Vagina (tissue), 2 donors: ENCODE measurements around the gene TP73. TPM values are rescaled to one million over a fixed set of nuclear protein-coding genes. Genes with fewer than 3 reads are reported as not detected.

Experiments used
- DNase-seq, 2 donors: peaks; one replicate each; pipeline ENCODE4 v3.0.0-alpha.2; 2017; ENCODE audit errors: extremely low spot score in 2 of 2
- H3K27ac ChIP-seq: fragments of 200-600 bp; sonication (generic); one replicate; pipeline ENCODE4 v1.5.1; 2019
- H3K27me3 ChIP-seq: fragments of 200-600 bp; sonication (generic); one replicate; pipeline ENCODE4 v1.5.1; 2019
- H3K36me3 ChIP-seq, 2 donors: fragments of 200-600 bp; sonication (generic); one replicate each; pipeline ENCODE4 v1.5.1; 2017 to 2019
- H3K4me1 ChIP-seq: fragments of 200-600 bp; sonication (generic); one replicate; pipeline ENCODE4 v1.5.1; 2019
- H3K4me3 ChIP-seq, 2 donors: fragments of 200-600 bp; sonication (generic); 1 replicate in 1 of 2; 2 replicates in 1 of 2; pipeline ENCODE4 v1.5.1; 2016 to 2019
- H3K9me3 ChIP-seq: fragments of 200-600 bp; sonication (generic); one replicate; pipeline ENCODE4 v1.5.1; 2019
- CTCF ChIP-seq, 3 experiments: fragments of 450-650 bp in 2 of 3; fragments of 200-600 bp in 1 of 3; sonication (generic) in 1 of 3; IDR thresholded peaks; one replicate each; pipeline ENCODE4 v1.5.1; 2017 to 2019; ENCODE audit warnings: antibody characterized with exemption in 3 of 3, mild to moderate bottlenecking in 2 of 3, moderate library complexity in 2 of 3
- POLR2A ChIP-seq, 2 donors: fragments of 450-650 bp; IDR thresholded peaks; one replicate each; pipeline ENCODE4 v1.6.1; 2017; ENCODE audit warnings: antibody characterized with exemption in 2 of 2, mild to moderate bottlenecking in 2 of 2, moderate library complexity in 2 of 2
- POLR2AphosphoS5 ChIP-seq, 2 donors: sonication (generic); formaldehyde crosslinking; IDR thresholded peaks; one replicate each; pipeline ENCODE4 v1.9.0; 2017; ENCODE audit warnings: antibody characterized with exemption in 2 of 2, mild to moderate bottlenecking in 2 of 2, low read depth in 1 of 2; ENCODE audit not compliant: insufficient read depth in 1 of 2
- intact Hi-C: fragments of 100-400 bp; cut with DNase I; formaldehyde crosslinking; loops from one replicate; pipeline ENCODE4 v1.15.1; 2023
- total RNA-seq: library from RNA; depleted of rRNA; stranded (reverse); fragments of >200 nt; gene quantifications from one replicate; pipeline ENCODE4 v1.2.3, GENCODE V29; 2016

The TP73 gene
- total RNA-seq, 1 donor from 2014 or later, result 8.1 TPM

- no peak for DNase-seq
- no peaks in the 10 kb centered on the region for H3K27me3 ChIP-seq
- H3K27ac ChIP-seq, result no peak overlapping the region
- H3K4me3 ChIP-seq, result no peak overlapping the region
- TF ChIP-seq CTCF (IDR thresholded peaks at IDR 0.05), result no peak
- no peak for TF ChIP-seq POLR2A (IDR thresholded peaks at IDR 0.05)
- no peak for TF ChIP-seq POLR2AphosphoS5 (IDR thresholded peaks at IDR 0.05; ENCODE audit: insufficient read depth in 1 of 2, low read depth in 1 of 2)
- H3K4me1 ChIP-seq, result no peaks in the 10 kb centered on the region
- no peaks in the 10 kb centered on the region for H3K36me3 ChIP-seq
- intact Hi-C loops, result no loop called here
- H3K9me3 ChIP-seq, result no peaks in the 10 kb centered on the region
These were observed 24.5 kb downstream of the TP73 start for GRCh38 chr1:3676581-3677470.

GRCh38 chr1:3677484-3677883, 25.2 kb downstream of the TP73 start:
- H3K9me3 ChIP-seq, result no peaks in the 10 kb centered on the region
- intact Hi-C loops, result no loop called here
- H3K27ac ChIP-seq, result no peak overlapping the region
- H3K27me3 ChIP-seq, result no peaks in the 10 kb centered on the region
- TF ChIP-seq CTCF (IDR thresholded peaks at IDR 0.05), result no peak
- no peak for TF ChIP-seq POLR2AphosphoS5 (IDR thresholded peaks at IDR 0.05; ENCODE audit: insufficient read depth in 1 of 2, low read depth in 1 of 2)
- TF ChIP-seq POLR2A (IDR thresholded peaks at IDR 0.05), result no peak
- no peak for DNase-seq
- H3K4me1 ChIP-seq, result no peaks in the 10 kb centered on the region
- no peak overlapping the region for H3K4me3 ChIP-seq
- H3K36me3 ChIP-seq, result no peaks in the 10 kb centered on the region

- intact Hi-C loops, result no loop called here
- Histone ChIP-seq H3K4me3 (no peak overlapping the region), H3K27ac (no peak overlapping the region), H3K9me3 (no peaks in the 10 kb centered on the region), H3K4me1 (no peaks in the 10 kb centered on the region), H3K36me3 (no peaks in the 10 kb centered on the region), H3K27me3 (no peaks in the 10 kb centered on the region)
- TF ChIP-seq CTCF (IDR thresholded peaks at IDR 0.05) (no peak), POLR2A (IDR thresholded peaks at IDR 0.05) (no peak), POLR2AphosphoS5 (IDR thresholded peaks at IDR 0.05; ENCODE audit: insufficient read depth in 1 of 2, low read depth in 1 of 2) (no peak)
- DNase-seq, result no peak
These were observed 26.2 kb downstream of the TP73 start for GRCh38 chr1:3678361-3679097.

GRCh38 chr1:3679098-3679555, 26.8 kb downstream of the TP73 start:
- no peaks in the 10 kb centered on the region for H3K9me3 ChIP-seq
- H3K27me3 ChIP-seq, result no peaks in the 10 kb centered on the region
- DNase-seq, result no peak
- intact Hi-C loops, result no loop called here
- no peaks in the 10 kb centered on the region for H3K36me3 ChIP-seq
- no peaks in the 10 kb centered on the region for H3K4me1 ChIP-seq
- H3K27ac ChIP-seq, result no peak overlapping the region
- no peak for TF ChIP-seq CTCF (IDR thresholded peaks at IDR 0.05)
- no peak overlapping the region for H3K4me3 ChIP-seq
